GM12878 (cell line): ENCODE measurements around the gene ZNF484. TPM values are rescaled to one million over a fixed set of nuclear protein-coding genes. Genes with fewer than 3 reads are reported as not detected.
A peak's percentile ranks its signal among the peaks of the same experiment; 100 is the strongest.

Source experiments
- ATAC-seq: fragments of 200-7000 bp; cut with Tn5 transposase; 3 replicates; pipeline ENCODE4 v1.9.1; 2020; ENCODE audit warnings: mild to moderate bottlenecking, moderate library complexity
- BruUV-seq: library from RNA; stranded (reverse); fragments of 400-500 nt; replicated peaks from 2 replicates; lab custom pipeline; 2021; lab: Mats Ljungman, UMichigan
- CTCF ChIA-PET: fragments of 300-600 bp; sonication (Branson Sonifier 250); formaldehyde crosslinking; extraction: SDS; loops from one replicate; lab custom pipeline; 2021; ENCODE audit warnings: inconsistent platforms; lab: Yijun Ruan, JAX
- POLR2A ChIA-PET: fragments of 350-600 bp; formaldehyde crosslinking; extraction: SDS; loops from one replicate; lab custom pipeline; 2021; ENCODE audit warnings: inconsistent platforms; lab: Charles Lee
- RAD21 ChIA-PET: fragments of 300-600 bp; sonication (Branson Sonifier 250); formaldehyde crosslinking; loops from one replicate; lab custom pipeline; 2023; ENCODE audit warnings: antibody characterized with exemption; ENCODE audit not compliant: unreplicated experiment; lab: Charles Lee
- SMC1A ChIA-PET: fragments of 300-600 bp; sonication (Branson Sonifier 250); formaldehyde crosslinking; loops from one replicate; lab custom pipeline; 2023; ENCODE audit not compliant: unreplicated experiment, uncharacterized antibody; lab: Charles Lee
- DNase-seq: peaks from one replicate; pipeline ENCODE4 v3.0.0-alpha.2; 2011; ENCODE audit warnings: low read depth, low spot score
- FAIRE-seq: peaks from 3 replicates; lab custom pipeline; 2011; peaks lifted over from hg19 to GRCh38; lab: Jason Lieb, UNC
- H2AFZ ChIP-seq: 2 replicates; pipeline ENCODE4 v1.6.0; 2011; ENCODE audit warnings: low read depth, low read length, control low read depth; ENCODE audit not compliant: control insufficient read depth
- H3K27ac ChIP-seq: 2 replicates; pipeline ENCODE4 v1.5.1; 2011; ENCODE audit warnings: control low read depth; ENCODE audit not compliant: control insufficient read depth, insufficient read depth
- H3K27me3 ChIP-seq, 2 experiments: replicated peaks in 1 of 2; 2 replicates each; pipeline versions ENCODE4 v1.6.0 to v1.6.1; 2011; ENCODE audit warnings: low read length in 1 of 2; ENCODE audit not compliant: control insufficient read depth in 2 of 2, insufficient read depth in 2 of 2
- H3K36me3 ChIP-seq, 2 experiments: 2 replicates each; pipeline ENCODE4 v1.5.1; 2011; ENCODE audit warnings: low read length in 1 of 2; ENCODE audit not compliant: control insufficient read depth in 2 of 2, insufficient read depth in 2 of 2
- H3K4me1 ChIP-seq: 2 replicates; pipeline ENCODE4 v1.6.1; 2011; ENCODE audit warnings: mild to moderate bottlenecking, low read length, moderate library complexity, mixed read lengths; ENCODE audit not compliant: control insufficient read depth, insufficient read depth
- H3K4me2 ChIP-seq: 2 replicates; pipeline ENCODE4 v1.6.0; 2011; ENCODE audit warnings: control low read depth; ENCODE audit not compliant: control insufficient read depth, insufficient read depth
- H3K4me3 ChIP-seq: fragments of 200-600 bp; sonication (generic); 2 replicates; pipeline ENCODE4 v1.5.1; 2016
- H3K79me2 ChIP-seq: 2 replicates; pipeline ENCODE4 v1.6.0; 2011; ENCODE audit warnings: low read length; ENCODE audit not compliant: control insufficient read depth, insufficient read depth
- H3K9ac ChIP-seq: 2 replicates; pipeline ENCODE4 v1.8.0; 2011; ENCODE audit warnings: low read length, control low read depth, mixed read lengths; ENCODE audit not compliant: control insufficient read depth, insufficient read depth
- H3K9me3 ChIP-seq: replicated peaks from 3 replicates; pipeline ENCODE4 v1.5.1; 2011; ENCODE audit warnings: mild to moderate bottlenecking, low read length; ENCODE audit not compliant: control insufficient read depth, insufficient read depth
- H4K20me1 ChIP-seq: 2 replicates; pipeline ENCODE4 v1.6.0; 2011; ENCODE audit not compliant: control insufficient read depth, insufficient read depth
- BHLHE40 ChIP-seq, 2 experiments: fragments of 450-650 bp in 1 of 2; IDR thresholded peaks; 2 replicates each; pipeline ENCODE4 v1.6.1; 2011 to 2017; ENCODE audit warnings: low read depth in 2 of 2, borderline replicate concordance in 1 of 2, improper control_type of control experiment in 1 of 2, low read length in 1 of 2, mild to moderate bottlenecking in 1 of 2
- KLF5 ChIP-seq: fragments of 450-650 bp; IDR thresholded peaks from 2 replicates; pipeline ENCODE4 v1.6.1; 2014; ENCODE audit warnings: mild to moderate bottlenecking; ENCODE audit not compliant: partially characterized antibody
- WGBS: methylation state at CpG from one replicate; pipeline ENCODE4 v1.1.6; 2016; ENCODE audit warnings: low lambda C conversion rate; ENCODE audit not compliant: insufficient replicate concordance, insufficient coverage; ENCODE audit errors: missing lambda C conversion rate; 5-methylcytosine and 5-hydroxymethylcytosine counted together
- in situ Hi-C: fragments of 300-500 bp; cut with MboI; formaldehyde crosslinking; loops from 9 replicates; pipeline ENCODE4 v1.14.3; 2018; ENCODE audit warnings: mixed read lengths
- intact Hi-C: fragments of 100-400 bp; cut with micrococcal nuclease; formaldehyde crosslinking; loops from one replicate; pipeline ENCODE4 v1.14.2; 2022; ENCODE audit not compliant: unreplicated experiment
- polyA plus RNA-seq, 11 experiments: library from polyadenylated mRNA; depleted of rRNA in 4 of 11; unstranded in 6 of 11; stranded (reverse) in 5 of 11; fragments of >200 nt; fragmentation: Nextera tagmentation in 4 of 11; fragmentation: Illumina TruSeq in 1 of 11; extraction: Ambion mirVana in 4 of 11; extraction: Trizol in 1 of 11; gene quantifications; 1 replicate in 1 of 11; 2 replicates in 10 of 11; pipeline versions ENCODE4 v1.2.1 to v1.2.3, GENCODE V29; 2011 to 2016; ENCODE audit warnings: inconsistent platforms in 2 of 11, missing spikeins in 2 of 11, low read depth in 1 of 11
- small RNA-seq: library from RNA; depleted of rRNA; stranded (forward); fragments of <200 nt; gene quantifications from one replicate; pipeline ENCODE3, GENCODE V24; 2014
- total RNA-seq, 4 experiments: library from RNA; depleted of rRNA in 3 of 4; stranded (reverse); fragments of >200 nt in 3 of 4; fragmentation: Illumina TruSeq in 1 of 4; extraction: Trizol in 1 of 4; gene quantifications; 2 replicates each; pipeline versions ENCODE4 v1.2.1 to v1.2.3, GENCODE V29; 2013 to 2021
- TF ChIP-seq, protein P1 (sequence below): fragments of 450-650 bp; IDR thresholded peaks from 2 replicates; pipeline ENCODE4 v1.6.1; 2017; ENCODE audit warnings: low read depth, mild to moderate bottlenecking, moderate library complexity

ZNF484 gene
- total and polyA plus RNA-seq, 10 of the 15 experiments (the other 5 are each of a cell fraction or from before 2014, with no cell fraction given), result 0.95 to 7.8 (median 3.3) TPM

DNA sequence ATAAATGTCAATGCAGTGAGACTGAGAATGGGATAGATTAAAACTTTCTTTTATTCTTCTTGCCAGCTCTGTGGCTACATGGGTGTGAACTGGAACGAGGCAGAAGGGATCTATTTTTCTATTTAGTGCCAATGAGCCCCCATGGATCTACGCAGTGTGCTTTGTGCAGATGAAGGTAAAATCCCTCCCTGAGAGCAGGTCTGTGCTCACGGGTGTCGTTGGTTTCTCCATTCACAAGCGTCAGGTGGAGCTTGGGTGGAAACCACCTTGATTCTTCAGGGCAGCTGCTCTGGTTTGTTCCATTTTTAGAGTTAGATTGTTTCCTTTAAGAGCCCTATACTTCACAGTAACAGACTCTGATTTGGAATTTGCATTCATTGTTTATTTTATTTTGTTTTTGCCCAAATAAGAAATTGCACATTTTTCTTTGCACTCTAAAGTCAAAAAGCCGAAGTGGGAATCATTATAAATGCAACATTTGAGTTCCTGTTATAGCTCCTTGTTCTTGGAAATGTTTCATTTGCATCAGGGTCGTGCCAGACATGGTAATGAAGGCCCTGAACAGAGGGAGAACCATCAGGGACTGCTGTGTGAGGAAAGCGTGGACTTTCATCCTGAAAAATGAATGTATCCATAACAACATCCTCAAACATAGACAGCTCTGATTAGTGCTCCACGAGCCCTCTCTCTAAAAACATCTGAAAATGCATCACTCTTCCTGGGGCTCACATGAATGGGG is 82.1 kb downstream of the ZNF484 start:
- Histone ChIP-seq H3K4me2 (no peak overlapping the region), H3K9me3 (peaks cover 2% of the 10 kb centered on the region; the same call in 2 of the 3 replicates), H3K27ac (no peak overlapping the region), H3K36me3 (no peaks in the 10 kb centered on the region)
- POLR2A ChIA-PET, result no interaction called here
- FAIRE-seq, result no peak
- CTCF ChIA-PET, result interaction anchor here (0.8 kb wide), 1 partner anchor 79 kb away, joined by 3 read pairs; no protein-coding TSS in a partner anchor
- 5% methylated on average over 9 of the region's 9 CpGs for WGBS
- TF ChIP-seq BHLHE40 (IDR thresholded peaks at IDR 0.05; ENCODE audit: borderline replicate concordance in 1 of 2, low read depth in 2 of 2, low read length in 1 of 2), result peak in 1 of 2 experiments; percentile 50; a peak in 1 of 4 replicates
- no peak for TF ChIP-seq KLF5
- TF ChIP-seq, protein P1, sequence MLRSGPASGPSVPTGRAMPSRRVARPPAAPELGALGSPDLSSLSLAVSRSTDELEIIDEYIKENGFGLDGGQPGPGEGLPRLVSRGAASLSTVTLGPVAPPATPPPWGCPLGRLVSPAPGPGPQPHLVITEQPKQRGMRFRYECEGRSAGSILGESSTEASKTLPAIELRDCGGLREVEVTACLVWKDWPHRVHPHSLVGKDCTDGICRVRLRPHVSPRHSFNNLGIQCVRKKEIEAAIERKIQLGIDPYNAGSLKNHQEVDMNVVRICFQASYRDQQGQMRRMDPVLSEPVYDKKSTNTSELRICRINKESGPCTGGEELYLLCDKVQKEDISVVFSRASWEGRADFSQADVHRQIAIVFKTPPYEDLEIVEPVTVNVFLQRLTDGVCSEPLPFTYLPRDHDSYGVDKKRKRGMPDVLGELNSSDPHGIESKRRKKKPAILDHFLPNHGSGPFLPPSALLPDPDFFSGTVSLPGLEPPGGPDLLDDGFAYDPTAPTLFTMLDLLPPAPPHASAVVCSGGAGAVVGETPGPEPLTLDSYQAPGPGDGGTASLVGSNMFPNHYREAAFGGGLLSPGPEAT, result peak; percentile 38; the same call in 1 of the 2 replicates
- TF ChIP-seq, all 136 proteins: peak for 2
- no TSS peak for BruUV-seq
- intact Hi-C loops, result no loop called here
- Histone ChIP-seq H3K79me2 (no peaks in the 10 kb centered on the region), H3K4me3 (no peak overlapping the region), H3K9ac (no peak overlapping the region), H3K27me3 (peaks cover 3 to 5% of the 10 kb centered on the region in 2 experiments), H4K20me1 (no peaks in the 10 kb centered on the region; the same call in 1 of the 2 replicates), H3K4me1 (peaks cover 8% of the 10 kb centered on the region), H2AFZ (no peak overlapping the region)
- in situ Hi-C loops, result no loop called here
- no peak for DNase-seq
- SMC1A ChIA-PET, result interaction anchor here (0.6 kb wide), 1 partner anchor 176 kb away, joined by 3 read pairs; no protein-coding TSS in a partner anchor
- peak; percentile 45 for ATAC-seq
- RAD21 ChIA-PET, result interaction anchor here (1.1 kb wide), 1 partner anchor 78 kb away, joined by 4 read pairs; no protein-coding TSS in a partner anchor

Small RNAs within 50 kb of the gene (small RNA-seq; reads per million reads assigned to genes)
- gene RNU6-714P, result not detected

Other genes starting within 250 kb of the ZNF484 start
- 12.9 and 17.6 TPM in 2 replicates for gene IPPK, start 207.9 kb downstream of the ZNF484 start, total RNA-seq (2014; rRNA removed)
- 11.4 and 11.5 TPM in 2 replicates for gene IPPK, start 207.9 kb downstream of the ZNF484 start, total RNA-seq (2014; rRNA removed; fragmentation: Illumina TruSeq; extraction: Trizol)
- 10.1 and 10.7 TPM in 2 replicates for gene IPPK, start 207.9 kb downstream of the ZNF484 start, total RNA-seq (2021)
- gene IPPK, start 207.9 kb downstream of the ZNF484 start, polyA plus RNA-seq (2011; rRNA removed), result 21.8 and 22.1 TPM in 2 replicates
- gene IPPK, start 207.9 kb downstream of the ZNF484 start, polyA plus RNA-seq (2014; fragmentation: Illumina TruSeq; extraction: Trizol), result 10.6 and 12.8 TPM in 2 replicates
- gene IPPK, start 207.9 kb downstream of the ZNF484 start, polyA plus RNA-seq (2014; fragmentation: Nextera tagmentation; extraction: Ambion mirVana), result 1 to 10 TPM; 2.1 to 4.0 TPM
- gene IPPK, start 207.9 kb downstream of the ZNF484 start, polyA plus RNA-seq (2014; rRNA removed), result 9.2 and 10.6 TPM in 2 replicates
- 10 to 100 TPM; 11.4 to 11.5 TPM for gene IPPK, start 207.9 kb downstream of the ZNF484 start, polyA plus RNA-seq (2016; fragmentation: Nextera tagmentation; extraction: Ambion mirVana)
- gene BICD2, start 113.2 kb downstream of the ZNF484 start, total RNA-seq (2014; rRNA removed), result 19.2 and 20.2 TPM in 2 replicates
- gene BICD2, start 113.2 kb downstream of the ZNF484 start, total RNA-seq (2014; rRNA removed; fragmentation: Illumina TruSeq; extraction: Trizol), result 13.6 and 14.4 TPM in 2 replicates
- gene BICD2, start 113.2 kb downstream of the ZNF484 start, total RNA-seq (2021), result 24.1 and 25.5 TPM in 2 replicates
- gene BICD2, start 113.2 kb downstream of the ZNF484 start, polyA plus RNA-seq (2011; rRNA removed), result 4.2 and 5.3 TPM in 2 replicates
- 10.1 and 11.9 TPM in 2 replicates for gene BICD2, start 113.2 kb downstream of the ZNF484 start, polyA plus RNA-seq (2014; fragmentation: Illumina TruSeq; extraction: Trizol)
- 1 to 10 TPM; 5.8 to 7.0 TPM for gene BICD2, start 113.2 kb downstream of the ZNF484 start, polyA plus RNA-seq (2014; fragmentation: Nextera tagmentation; extraction: Ambion mirVana)
- gene BICD2, start 113.2 kb downstream of the ZNF484 start, polyA plus RNA-seq (2014; rRNA removed), result 14.5 and 16.1 TPM in 2 replicates
- 10 to 100 TPM; 14.3 to 15.1 TPM for gene BICD2, start 113.2 kb downstream of the ZNF484 start, polyA plus RNA-seq (2016; fragmentation: Nextera tagmentation; extraction: Ambion mirVana)
- gene FGD3, start 69.5 kb upstream of the ZNF484 start, total RNA-seq (2014; rRNA removed), result 12.4 and 13.5 TPM in 2 replicates
- 6.6 and 6.9 TPM in 2 replicates for gene FGD3, start 69.5 kb upstream of the ZNF484 start, total RNA-seq (2014; rRNA removed; fragmentation: Illumina TruSeq; extraction: Trizol)
- 13.2 and 14.4 TPM in 2 replicates for gene FGD3, start 69.5 kb upstream of the ZNF484 start, total RNA-seq (2021)
- gene FGD3, start 69.5 kb upstream of the ZNF484 start, polyA plus RNA-seq (2011; rRNA removed), result 9.0 and 18.1 TPM in 2 replicates
- 2.9 and 6.3 TPM in 2 replicates for gene FGD3, start 69.5 kb upstream of the ZNF484 start, polyA plus RNA-seq (2014; fragmentation: Illumina TruSeq; extraction: Trizol)
- 1 to 10 TPM in 1 of 2 experiments, under 1 TPM in 1; 0.26 to 1.2 TPM for gene FGD3, start 69.5 kb upstream of the ZNF484 start, polyA plus RNA-seq (2014; fragmentation: Nextera tagmentation; extraction: Ambion mirVana)
- gene FGD3, start 69.5 kb upstream of the ZNF484 start, polyA plus RNA-seq (2014; rRNA removed), result 13.2 and 14.0 TPM in 2 replicates
- 10 to 100 TPM; 12.4 to 12.8 TPM for gene FGD3, start 69.5 kb upstream of the ZNF484 start, polyA plus RNA-seq (2016; fragmentation: Nextera tagmentation; extraction: Ambion mirVana)
- 61.6 and 65.6 TPM in 2 replicates for gene SUSD3, start 180.7 kb upstream of the ZNF484 start, total RNA-seq (2014; rRNA removed)
- 26.9 and 29.8 TPM in 2 replicates for gene SUSD3, start 180.7 kb upstream of the ZNF484 start, total RNA-seq (2014; rRNA removed; fragmentation: Illumina TruSeq; extraction: Trizol)
- gene SUSD3, start 180.7 kb upstream of the ZNF484 start, total RNA-seq (2021), result 37.6 and 39.8 TPM in 2 replicates
- 60.0 and 92.0 TPM in 2 replicates for gene SUSD3, start 180.7 kb upstream of the ZNF484 start, polyA plus RNA-seq (2011; rRNA removed)
- gene SUSD3, start 180.7 kb upstream of the ZNF484 start, polyA plus RNA-seq (2014; fragmentation: Illumina TruSeq; extraction: Trizol), result 5.4 and 14.1 TPM in 2 replicates
- gene SUSD3, start 180.7 kb upstream of the ZNF484 start, polyA plus RNA-seq (2014; fragmentation: Nextera tagmentation; extraction: Ambion mirVana), result 10 to 100 TPM in 1 of 2 experiments, 1 to 10 TPM in 1; 2.5 to 15.1 TPM
- gene SUSD3, start 180.7 kb upstream of the ZNF484 start, polyA plus RNA-seq (2014; rRNA removed), result 72.4 and 79.6 TPM in 2 replicates
- 10 to 100 TPM; 30.9 to 31.3 TPM for gene SUSD3, start 180.7 kb upstream of the ZNF484 start, polyA plus RNA-seq (2016; fragmentation: Nextera tagmentation; extraction: Ambion mirVana)
- gene CARD19, start 218.2 kb upstream of the ZNF484 start, total RNA-seq (2014; rRNA removed), result 40.8 and 41.6 TPM in 2 replicates
- 12.0 and 13.3 TPM in 2 replicates for gene CARD19, start 218.2 kb upstream of the ZNF484 start, total RNA-seq (2014; rRNA removed; fragmentation: Illumina TruSeq; extraction: Trizol)
- gene CARD19, start 218.2 kb upstream of the ZNF484 start, total RNA-seq (2021), result 21.6 and 21.8 TPM in 2 replicates
- 8.6 and 18.3 TPM in 2 replicates for gene CARD19, start 218.2 kb upstream of the ZNF484 start, polyA plus RNA-seq (2011; rRNA removed)
- 0.49 and 6.3 TPM in 2 replicates for gene CARD19, start 218.2 kb upstream of the ZNF484 start, polyA plus RNA-seq (2014; fragmentation: Illumina TruSeq; extraction: Trizol)
- 1 to 10 TPM in 1 of 2 experiments, under 1 TPM in 1; 0.61 to 3.3 TPM for gene CARD19, start 218.2 kb upstream of the ZNF484 start, polyA plus RNA-seq (2014; fragmentation: Nextera tagmentation; extraction: Ambion mirVana)
- gene CARD19, start 218.2 kb upstream of the ZNF484 start, polyA plus RNA-seq (2014; rRNA removed), result 38.8 and 44.1 TPM in 2 replicates
- gene CARD19, start 218.2 kb upstream of the ZNF484 start, polyA plus RNA-seq (2016; fragmentation: Nextera tagmentation; extraction: Ambion mirVana), result 10 to 100 TPM; 23.3 to 27.7 TPM